Stimulated activated CD8-positive, alpha-beta memory T cell treated with anti-CD3 and anti-CD28 coated beads, Interleukin-15, amount 100 ng/mL, for 24 hours (primary cell): ENCODE results near the gene TGFBR3L.
"Not testable (repeated sequence)": the region's sequence is repeated elsewhere in the genome, so short reads cannot be mapped to it uniquely, and the experiment has no call there.

Source experiments
- DNase-seq: peaks from one replicate; pipeline ENCODE4 v3.0.0-alpha.2; 2020; ENCODE audit warnings: low read depth

TGFBR3L gene

GRCh38 chr19:7961082-7961481 lies 46.5 kb downstream of the TGFBR3L start:
- not testable (repeated sequence) for DNase-seq

- DNase-seq = no peak
Measured at GRCh38 chr19:7961920-7962626, 47.4 kb downstream of the TGFBR3L start.

GRCh38 chr19:7962644-7963268 lies 48.1 kb downstream of the TGFBR3L start:
- DNase-seq = no peak

GRCh38 chr19:7963566-7963965 lies 48.9 kb downstream of the TGFBR3L start:
- DNase-seq = no peak

- no peak for DNase-seq
Measured at GRCh38 chr19:7965259-7965841, 50.7 kb downstream of the TGFBR3L start.

- DNase-seq = no peak
Measured at GRCh38 chr19:7965921-7966665, 51.5 kb downstream of the TGFBR3L start.

GRCh38 chr19:7968008-7968795 lies 53.6 kb downstream of the TGFBR3L start:
- no peak for DNase-seq
